ENCODE data around the gene UBE2J1. TPM values are rescaled to one million over a fixed set of nuclear protein-coding genes. Genes with fewer than 3 reads are reported as not detected.

Gene UBE2J1
- polyA plus RNA-seq, 1 of the 3 experiments (the other 2 are of a cell fraction) = 11.3 TPM

GRCh38 chr6:89311530-89311852 is 41.0 kb downstream of the UBE2J1 start:
- no peak overlapping the region for H2AFZ ChIP-seq (ENCODE audit: low read depth)
- no peak for DNase-seq
- H4K20me1 ChIP-seq (ENCODE audit: insufficient read depth) = no peaks in the 10 kb centered on the region
- H3K4me1 ChIP-seq (ENCODE audit: control insufficient read depth in 1 of 2, insufficient read depth in 2 of 2, low read depth in 1 of 2, low read length in 1 of 2) = peaks cover 11 to 25% of the 10 kb centered on the region in 2 experiments
- 96% methylated on average over 4 of the region's 5 CpGs for WGBS (ENCODE audit: low lambda C conversion rate)
- no peak for TF ChIP-seq FOXM1 (IDR thresholded peaks at IDR 0.05; ENCODE audit: low read depth)
- TF ChIP-seq GATA2 (CRISPR knock-in tag; IDR thresholded peaks at IDR 0.05) = no peak
- no peak for TF ChIP-seq RCOR1 (IDR thresholded peaks at IDR 0.05; ENCODE audit: low read length)
- no peak for TF ChIP-seq NRF1 (IDR thresholded peaks at IDR 0.05; ENCODE audit: low read depth, low read length)
- TF ChIP-seq TCF12 (IDR thresholded peaks at IDR 0.05) = no peak
- no peak for TF ChIP-seq RFX5 (IDR thresholded peaks at IDR 0.05; ENCODE audit: low read length)
- TF ChIP-seq NFIC (IDR thresholded peaks at IDR 0.05; ENCODE audit: borderline replicate concordance) = no peak
- no peak for TF ChIP-seq RAD21 (IDR thresholded peaks at IDR 0.05; ENCODE audit: low read length)
- TF ChIP-seq USF1 (IDR thresholded peaks at IDR 0.05; ENCODE audit: borderline replicate concordance, low read depth) = no peak
- no peaks in the 10 kb centered on the region for H3K27me3 ChIP-seq (ENCODE audit: insufficient read depth)
- H3K4me3 ChIP-seq (ENCODE audit: low read depth in 2 of 2, low read length in 1 of 2) = no peak overlapping the region
- H3K9ac ChIP-seq = no peak overlapping the region
- CTCF ChIA-PET = interaction anchor here (0.6 to 2.0 kb wide), 5 partner anchors 9 to 329 kb away, joined by 3 to 7 read pairs (median 4); no protein-coding TSS in a partner anchor
- H3K9me3 ChIP-seq = no peaks in the 10 kb centered on the region
- H3K36me3 ChIP-seq (replicated peaks in 1 of 2; ENCODE audit: control insufficient read depth in 1 of 2, insufficient read depth in 2 of 2, low read length in 1 of 2) = no peaks in the 10 kb centered on the region
- H3K79me2 ChIP-seq (ENCODE audit: insufficient read depth) = no peaks in the 10 kb centered on the region
- H3K9me2 ChIP-seq = no peaks in the 10 kb centered on the region
- peaks cover 12% of the 10 kb centered on the region for H3F3A ChIP-seq (replicated peaks; ENCODE audit: insufficient read depth)
- POLR2A ChIA-PET = interaction anchor here (1.0 kb wide), 1 partner anchor 40 kb away, joined by 3 read pairs; no protein-coding TSS in a partner anchor
- H3K4me2 ChIP-seq = no peak overlapping the region
- H3K27ac ChIP-seq (ENCODE audit: low read depth in 2 of 2, low read length in 1 of 2) = no peak overlapping the region; a peak in 1 of 4 replicates

- Histone ChIP-seq H3K4me3 (ENCODE audit: low read depth in 2 of 2, low read length in 1 of 2) (no peak overlapping the region), H3K9ac (no peak overlapping the region), H3K27me3 (ENCODE audit: insufficient read depth) (no peaks in the 10 kb centered on the region; the same call in 1 of the 2 replicates), H3K9me2 (no peaks in the 10 kb centered on the region), H3K36me3 (replicated peaks in 1 of 2; ENCODE audit: control insufficient read depth in 1 of 2, insufficient read depth in 2 of 2, low read length in 1 of 2) (no peaks in the 10 kb centered on the region), H3F3A (replicated peaks; ENCODE audit: insufficient read depth) (peaks cover 12% of the 10 kb centered on the region), H3K4me2 (no peak overlapping the region), H4K20me1 (ENCODE audit: insufficient read depth) (no peaks in the 10 kb centered on the region), H2AFZ (ENCODE audit: low read depth) (no peak overlapping the region), H3K4me1 (ENCODE audit: control insufficient read depth in 1 of 2, insufficient read depth in 2 of 2, low read depth in 1 of 2, low read length in 1 of 2) (peaks cover 11 to 25% of the 10 kb centered on the region in 2 experiments), H3K9me3 (no peaks in the 10 kb centered on the region), H3K79me2 (ENCODE audit: insufficient read depth) (no peaks in the 10 kb centered on the region), H3K27ac (ENCODE audit: low read depth in 2 of 2, low read length in 1 of 2) (no peak overlapping the region)
- WGBS (ENCODE audit: low lambda C conversion rate) = 77% methylated on average over 5 of the region's 11 CpGs
- no peak for DNase-seq
- TF ChIP-seq FOXJ3 (CRISPR knock-in tag; IDR thresholded peaks at IDR 0.05) (no peak), RFX5 (IDR thresholded peaks at IDR 0.05; ENCODE audit: low read length) (no peak), GATA2 (CRISPR knock-in tag; IDR thresholded peaks at IDR 0.05) (no peak), YY1 (IDR thresholded peaks at IDR 0.05; ENCODE audit: low read depth) (no peak), SIN3A (IDR thresholded peaks at IDR 0.05; ENCODE audit: borderline replicate concordance, low read depth, low read length) (no peak), NFIC (IDR thresholded peaks at IDR 0.05; ENCODE audit: borderline replicate concordance) (no peak), NRF1 (IDR thresholded peaks at IDR 0.05; ENCODE audit: low read depth, low read length) (no peak), TCF12 (IDR thresholded peaks at IDR 0.05) (no peak)
- ChIA-PET POLR2A (interaction anchor here (1.0 kb wide), 1 partner anchor 41 kb away, joined by 3 read pairs; no protein-coding TSS in a partner anchor), CTCF (interaction anchor here (0.6 to 2.0 kb wide), 5 partner anchors 8 to 328 kb away, joined by 3 to 7 read pairs (median 4); no protein-coding TSS in a partner anchor)
These were observed 41.6 kb downstream of the UBE2J1 start for GRCh38 chr6:89310929-89311328.
